GM12874 (cell line): Measurements from ENCODE around the gene PRKN.

Experiments used
- CTCF ChIP-seq: IDR thresholded peaks from 2 replicates; pipeline ENCODE4 v1.5.1; 2011; ENCODE audit warnings: low read depth, mild to moderate bottlenecking, control low read depth, low read length, moderate library complexity; ENCODE audit not compliant: insufficient read depth

The PRKN gene

DNA sequence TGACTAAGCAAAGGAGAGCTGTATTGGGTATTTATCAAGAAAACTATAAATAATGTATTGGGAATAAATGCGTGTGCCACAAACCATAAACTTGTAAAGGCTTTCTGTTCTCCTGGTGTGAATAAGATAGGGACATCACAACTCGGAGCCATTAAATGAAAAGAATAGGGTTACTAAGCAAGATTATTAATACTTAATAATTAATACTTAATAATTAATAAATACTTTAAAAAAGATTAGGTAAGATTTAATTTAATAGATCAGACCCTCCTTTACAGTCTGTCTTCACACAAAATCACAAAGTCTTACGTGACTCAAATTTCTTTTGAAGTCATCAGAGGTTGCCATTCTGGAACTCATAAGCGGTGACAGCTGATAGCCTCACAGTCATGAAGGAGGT lies 648.9 kb downstream of the PRKN start:
- no peak for TF ChIP-seq CTCF

DNA sequence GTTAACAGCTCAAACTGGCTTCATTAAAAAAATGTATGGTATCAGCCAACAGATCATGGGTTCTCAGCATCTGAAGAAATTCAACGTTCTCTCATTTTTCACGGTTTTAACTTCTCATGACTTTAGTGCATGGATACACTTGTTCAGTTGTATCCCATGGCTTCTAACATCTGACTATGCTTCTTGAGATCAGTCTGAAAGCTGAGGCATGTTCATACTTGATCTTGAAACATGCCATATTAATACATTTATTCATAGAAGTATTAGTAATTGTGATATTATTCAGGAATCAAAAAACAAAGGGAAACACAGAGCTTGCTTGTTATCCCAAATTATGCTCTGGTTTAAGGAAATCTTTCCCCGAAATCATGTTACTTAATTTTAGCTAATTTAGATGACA lies 649.4 kb downstream of the PRKN start:
- TF ChIP-seq CTCF, result no peak

GRCh38 chr6:162076816-162077215 lies 650.8 kb downstream of the PRKN start:
- TF ChIP-seq CTCF, result no peak

DNA sequence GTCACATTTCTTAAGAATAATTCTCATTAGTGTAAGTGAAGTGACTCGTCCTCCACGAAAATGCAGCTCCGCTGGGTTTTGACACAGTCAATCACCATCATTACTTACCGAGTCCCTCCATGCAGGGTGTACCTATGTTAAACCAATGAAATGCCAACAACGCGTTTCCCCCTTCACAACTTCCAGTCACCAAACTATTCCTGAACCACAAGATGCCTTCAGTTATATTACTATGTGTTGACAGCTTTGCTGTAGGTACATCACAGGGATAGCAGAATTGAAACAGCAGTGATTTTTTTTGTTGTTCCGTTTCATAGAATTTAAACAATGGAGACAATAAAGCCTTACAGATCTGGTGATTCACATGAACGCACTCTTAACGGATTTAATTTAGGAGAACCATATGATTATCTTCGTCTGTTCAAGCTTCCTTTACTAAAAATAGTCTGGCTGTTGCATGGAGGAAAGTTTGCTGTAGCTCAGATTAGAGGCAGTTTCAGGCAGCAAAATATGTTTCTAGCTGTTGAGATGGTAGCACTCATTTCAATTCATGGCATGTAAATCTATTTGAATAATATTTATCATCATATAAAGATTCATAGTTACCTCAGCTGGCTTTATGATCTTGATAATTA lies 652.8 kb downstream of the PRKN start:
- TF ChIP-seq CTCF, result no peak

DNA sequence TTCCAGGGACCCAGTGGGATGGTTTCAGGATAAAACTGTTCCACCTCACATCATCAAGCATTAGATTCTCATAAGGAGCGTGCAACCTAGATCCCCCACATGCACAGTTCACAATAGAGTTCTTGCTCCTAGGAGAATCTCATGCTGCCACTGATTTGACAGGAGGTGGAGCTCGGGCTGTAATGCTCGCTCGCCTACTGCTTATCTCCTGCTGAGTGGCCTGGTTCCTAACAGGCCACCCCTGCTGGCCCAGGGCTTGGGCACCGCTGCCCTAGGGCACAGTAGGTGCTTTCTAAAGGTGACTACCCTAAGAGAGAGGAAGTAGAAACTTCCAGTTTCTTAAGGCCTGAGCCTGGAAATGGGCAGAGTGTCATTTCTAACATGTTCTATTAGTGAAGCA lies 656.9 kb downstream of the PRKN start:
- no peak for TF ChIP-seq CTCF

DNA sequence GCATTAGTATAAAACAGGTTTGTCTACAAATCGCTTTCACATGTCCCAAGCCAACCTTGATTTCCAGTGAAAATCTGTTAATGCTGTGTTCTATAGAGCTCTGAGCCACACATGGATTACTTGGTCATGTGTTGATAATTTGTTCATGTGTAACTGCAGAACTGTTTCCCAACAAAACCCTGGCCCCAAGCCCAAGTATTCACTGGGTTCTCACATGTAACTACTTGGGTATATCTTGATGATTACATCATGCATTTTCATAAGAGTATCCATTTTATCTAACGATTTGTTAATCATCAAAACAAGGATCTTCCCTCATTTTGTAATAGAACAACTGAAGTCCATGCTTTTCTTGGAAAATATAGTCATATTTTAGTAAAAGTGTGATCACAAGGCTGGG lies 657.6 kb downstream of the PRKN start:
- no peak for TF ChIP-seq CTCF

- TF ChIP-seq CTCF, result no peak
These were observed 659.2 kb downstream of the PRKN start for GRCh38 chr6:162068340-162068739.
